ENCODE data around the gene HHAT.
A peak's percentile ranks its signal among the peaks of the same experiment; 100 is the strongest.
"Not testable (repeated sequence)": the region's sequence is repeated elsewhere in the genome, so short reads cannot be mapped to it uniquely, and the experiment has no call there.

The HHAT gene

DNA sequence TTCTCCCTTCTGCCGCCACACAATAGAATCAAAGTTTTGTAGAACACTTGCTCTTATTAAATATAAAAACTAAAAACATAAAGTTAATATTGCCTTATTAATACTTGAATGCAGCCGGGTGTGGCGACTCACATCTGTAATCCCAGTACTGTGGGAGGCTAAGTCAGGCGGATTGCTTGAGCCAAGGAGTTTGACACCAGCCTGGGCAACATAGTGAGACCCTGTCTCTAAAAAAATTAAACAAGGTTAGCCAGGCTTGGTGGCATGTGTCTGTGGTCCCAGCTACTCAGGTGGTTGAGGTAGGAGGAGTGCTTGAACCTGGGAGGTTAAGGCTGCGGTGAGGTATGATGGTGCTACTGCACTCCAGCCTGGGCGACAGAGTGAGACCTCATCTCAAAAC lies 13.2 kb upstream of the HHAT start:
- DNase-seq: peak; percentile 20

- peak; percentile 68 for DNase-seq
Measured at GRCh38 chr1:210321131-210321530, 7.6 kb upstream of the HHAT start.

GRCh38 chr1:210321552-210321951 lies 7.2 kb upstream of the HHAT start:
- peak; percentile 88 for DNase-seq

DNA sequence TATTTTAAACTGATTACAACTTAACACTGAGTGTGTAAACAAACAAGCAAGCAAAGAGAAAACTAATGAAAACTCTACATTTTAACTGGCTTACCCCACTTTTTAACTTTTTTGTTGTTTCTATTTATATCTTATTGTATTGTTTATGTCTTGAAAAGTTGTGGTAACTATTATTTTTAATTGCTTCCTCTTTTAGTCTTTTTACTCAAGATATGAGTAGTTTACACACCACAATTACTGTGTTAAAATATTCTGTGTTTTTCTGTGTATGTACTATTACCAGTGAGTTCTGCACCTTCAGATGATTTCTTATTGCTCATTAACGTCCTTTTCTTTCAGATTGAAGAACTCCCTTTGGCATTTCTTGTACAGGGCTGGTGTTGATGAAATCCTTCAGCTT lies 4.7 kb upstream of the HHAT start:
- no peak for DNase-seq

DNA sequence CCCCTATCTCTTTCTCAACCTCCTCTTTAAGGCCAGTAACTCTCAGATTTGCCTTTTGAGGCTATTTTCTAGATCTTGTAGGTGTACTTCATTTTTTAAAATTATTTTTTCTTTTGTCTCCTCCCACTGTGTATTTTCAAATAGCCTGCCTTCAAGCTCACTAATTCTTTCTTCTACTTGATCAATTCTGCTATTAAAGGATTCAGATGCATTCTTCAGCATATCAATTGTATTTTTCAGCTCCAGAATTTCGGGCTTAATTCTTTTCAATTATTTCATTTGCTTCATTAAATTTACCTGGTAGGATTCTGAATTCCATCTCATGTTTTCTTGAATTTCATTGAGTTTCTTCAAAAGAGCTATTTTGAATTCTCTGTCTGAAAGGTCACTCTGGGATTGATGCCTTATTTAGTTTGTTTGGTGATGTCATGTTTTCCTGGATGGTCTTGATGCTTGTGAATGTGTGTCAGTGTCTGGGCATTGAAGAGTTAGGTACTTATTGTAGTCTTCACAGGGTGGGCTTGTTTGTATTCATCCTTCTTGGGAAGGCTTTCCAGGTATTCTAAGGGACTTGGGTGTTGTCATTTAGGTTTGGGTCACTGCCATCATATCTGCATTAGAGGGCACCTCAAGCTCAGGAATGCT lies 3.6 kb upstream of the HHAT start:
- no peak for DNase-seq

GRCh38 chr1:210328032-210328745 lies 513 bp upstream of the HHAT start:
- DNase-seq: no peak

DNA sequence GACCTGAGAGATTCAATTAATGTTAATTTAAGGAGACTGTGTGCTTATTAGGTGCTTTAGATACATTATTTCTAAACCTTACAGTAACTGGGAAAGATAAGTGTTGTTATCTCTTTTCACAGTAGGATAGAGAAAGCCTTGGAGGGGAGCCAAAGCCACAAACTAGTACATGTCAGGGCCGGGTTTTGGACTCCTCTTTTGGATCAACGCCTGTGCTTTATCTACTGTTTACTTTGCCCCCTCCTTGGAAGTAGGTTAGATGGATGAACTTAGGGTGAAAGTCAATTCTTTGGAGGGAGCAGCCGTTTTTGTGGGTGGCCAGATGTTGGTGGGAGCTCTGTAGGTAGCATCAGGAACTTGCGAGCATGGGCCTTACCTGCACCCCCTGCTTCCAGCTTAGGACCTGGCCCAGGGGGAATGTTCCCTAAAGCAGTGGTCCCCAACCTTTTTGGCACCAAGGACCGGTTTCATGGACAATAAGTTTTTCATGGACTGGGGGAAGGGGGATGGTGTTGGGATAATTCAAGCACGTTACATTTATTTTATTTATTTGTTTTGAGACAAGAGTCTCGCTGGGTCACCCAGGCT lies 1.7 kb downstream of the HHAT start:
- no peak for DNase-seq

DNA sequence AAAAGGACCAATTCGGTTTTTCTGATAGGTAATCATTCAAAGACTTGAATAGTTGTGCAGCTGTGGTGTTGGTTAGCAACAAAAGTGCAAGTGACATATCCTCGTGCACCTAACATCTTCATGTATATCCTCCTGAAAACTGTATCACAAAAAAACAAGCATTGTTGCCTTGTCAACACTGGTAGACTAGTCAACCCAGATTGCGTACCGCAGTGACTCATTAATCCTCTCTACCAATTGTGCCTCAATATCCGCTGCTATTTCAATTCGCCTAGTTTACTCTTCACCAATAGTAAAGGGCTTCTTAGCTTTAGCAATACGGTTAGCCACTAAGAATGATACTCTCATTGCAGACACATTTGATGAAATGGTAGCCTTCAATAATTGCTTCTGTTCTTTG lies 3.5 kb downstream of the HHAT start:
- DNase-seq: no peak

DNA sequence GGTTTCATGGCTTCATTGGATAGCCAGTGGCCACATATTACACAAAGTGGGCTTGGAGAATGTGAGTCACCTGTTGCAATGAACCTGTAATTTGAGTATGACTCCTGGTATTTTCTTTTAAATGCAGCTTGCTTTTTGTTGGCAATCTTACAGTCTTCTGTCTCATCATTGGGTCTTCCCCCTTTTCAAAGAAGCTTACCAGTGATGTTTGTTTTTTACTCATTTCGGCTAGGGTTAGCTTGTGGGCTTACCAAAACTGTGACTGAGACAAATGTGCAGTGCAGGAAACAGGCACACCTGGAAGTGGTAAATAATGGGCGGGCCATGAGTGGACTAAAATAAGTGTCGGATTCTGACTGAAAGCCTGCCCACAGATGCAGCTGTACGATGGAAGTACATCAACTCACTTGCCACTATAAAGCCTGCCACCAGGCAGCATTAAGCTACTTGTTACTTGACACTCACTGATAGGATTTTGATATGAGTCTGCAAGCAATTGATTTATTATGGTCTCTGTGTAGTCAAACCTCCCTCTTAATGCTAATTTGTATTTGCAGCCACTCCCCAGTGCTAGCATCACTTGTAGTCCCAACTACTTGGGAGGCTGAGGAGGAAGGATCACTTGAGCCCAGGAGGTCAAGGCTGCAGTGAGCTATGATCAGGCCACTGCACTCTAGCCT lies 4.2 kb downstream of the HHAT start:
- no peak for DNase-seq

GRCh38 chr1:210335001-210335400 lies 6.3 kb downstream of the HHAT start:
- DNase-seq: no peak

DNA sequence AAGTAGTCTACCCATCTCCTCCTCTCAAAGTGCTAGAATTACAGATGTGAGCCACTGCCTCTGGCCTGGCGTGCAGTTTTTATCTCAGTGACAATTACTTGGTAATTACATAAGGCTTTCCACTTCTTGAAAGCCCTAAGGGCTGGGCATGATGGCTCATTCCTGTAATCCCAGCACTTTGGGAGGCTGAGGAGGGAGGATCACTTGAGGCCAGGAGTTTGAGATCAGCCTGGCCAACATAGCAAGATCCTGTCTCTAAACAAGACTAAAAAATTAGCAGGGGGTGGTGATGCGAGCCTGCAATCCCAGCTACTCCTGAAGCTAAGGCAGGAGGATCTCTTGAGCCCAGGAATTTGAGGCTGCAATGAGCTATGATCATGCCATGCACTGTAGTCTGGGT lies 7.7 kb downstream of the HHAT start:
- no peak for DNase-seq

DNA sequence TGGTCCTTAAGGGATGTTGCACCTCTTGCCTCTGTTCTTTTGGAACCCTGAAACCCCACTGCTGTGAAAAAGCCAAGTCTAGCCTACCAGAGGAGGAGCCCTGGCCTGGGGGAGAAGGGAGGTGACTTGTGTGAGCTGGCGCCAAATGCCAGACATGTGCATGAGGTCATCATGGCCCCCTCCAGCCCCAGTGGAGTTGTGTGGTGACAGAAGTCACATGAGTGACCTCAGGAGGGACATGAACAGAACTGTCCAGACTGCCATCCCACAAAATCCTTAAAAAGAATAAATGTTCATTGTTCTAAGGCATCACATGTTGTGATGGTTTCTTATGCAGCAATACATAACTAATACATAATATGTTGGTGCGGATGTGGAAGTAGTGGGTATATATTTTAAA lies 10.8 kb downstream of the HHAT start:
- DNase-seq: no peak

- no peak for DNase-seq
Measured at GRCh38 chr1:210340311-210340710, 11.6 kb downstream of the HHAT start.

GRCh38 chr1:210340841-210341240 lies 12.1 kb downstream of the HHAT start:
- no peak for DNase-seq

DNA sequence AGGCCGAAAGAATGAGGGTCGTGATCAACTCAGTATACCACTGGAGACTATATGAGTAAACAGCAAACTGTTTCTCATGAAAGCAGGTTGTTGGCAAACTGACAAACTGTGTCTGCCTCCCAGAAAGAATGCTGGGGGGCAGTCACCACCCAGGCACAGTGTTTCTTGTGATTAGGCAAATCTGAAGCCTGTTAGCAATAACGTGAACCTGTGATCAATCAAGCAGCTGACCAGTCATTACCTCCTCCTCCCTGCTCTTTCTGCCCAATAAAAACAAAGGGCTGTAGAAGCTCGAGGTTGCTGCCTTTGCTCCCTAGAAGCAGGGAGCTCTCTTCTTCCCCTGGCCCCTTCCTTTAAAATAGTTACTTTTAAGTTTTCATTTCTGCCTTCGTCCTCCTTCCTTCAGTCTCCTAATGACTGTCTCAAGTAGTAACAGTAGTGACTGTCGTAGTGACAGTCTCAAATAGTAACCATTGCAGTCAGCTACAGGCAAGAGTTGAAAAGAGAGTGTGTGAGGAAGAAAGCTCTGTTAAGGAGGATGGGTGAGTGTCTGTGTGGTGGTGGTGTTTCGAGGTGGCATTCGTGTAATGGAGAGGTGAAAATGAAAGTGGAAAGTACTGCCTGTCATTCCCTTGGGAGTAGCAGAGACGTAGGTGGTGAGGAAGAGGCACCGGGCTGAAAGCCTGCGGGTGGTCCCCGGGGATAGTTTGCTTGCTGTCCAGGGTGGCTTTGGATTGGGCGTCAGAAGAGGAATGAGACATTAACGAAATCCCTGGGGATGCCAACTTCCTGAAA lies 14.5 kb downstream of the HHAT start:
- no peak for DNase-seq

DNA sequence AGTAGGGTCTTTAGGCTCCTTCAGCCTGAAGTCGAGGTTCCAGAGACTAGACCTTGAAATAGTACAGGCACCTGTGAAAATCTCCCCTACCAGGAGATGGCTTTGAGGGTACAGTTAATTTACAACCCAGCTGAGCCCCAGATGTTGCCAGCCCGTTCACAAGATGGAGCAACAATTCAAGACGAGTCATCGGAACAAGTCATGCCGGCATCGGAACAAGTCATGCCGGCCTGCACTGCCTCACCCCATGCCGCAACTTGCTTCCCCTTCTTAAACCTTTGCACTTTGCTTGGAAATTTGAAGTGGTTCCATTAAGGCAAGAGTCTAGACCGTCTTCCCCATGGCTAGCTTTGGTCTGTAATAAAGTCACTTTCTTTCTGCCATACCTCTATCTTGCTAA lies 16.0 kb downstream of the HHAT start:
- DNase-seq: no peak

- DNase-seq: no peak
Measured at GRCh38 chr1:210347112-210347511, 18.4 kb downstream of the HHAT start.

DNA sequence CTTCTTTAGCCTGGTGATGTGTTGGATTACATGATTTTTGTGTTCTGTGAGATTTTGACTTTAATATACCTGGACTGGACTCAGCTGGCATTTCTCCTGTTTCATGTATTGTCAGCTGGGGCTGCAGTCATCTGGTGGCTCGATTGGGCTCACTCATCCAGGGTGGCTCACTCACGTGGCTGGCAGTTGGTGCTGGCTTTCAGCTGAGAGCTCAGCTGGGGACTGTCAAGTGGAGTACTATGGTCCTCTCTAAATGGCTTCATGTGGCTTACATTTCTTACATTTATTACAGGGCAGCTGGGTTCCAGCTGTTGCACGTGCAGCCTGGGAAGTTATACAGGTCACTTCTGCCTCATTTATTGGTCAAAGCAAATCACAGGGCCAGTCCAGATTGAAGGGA lies 22.8 kb downstream of the HHAT start:
- no peak for DNase-seq

GRCh38 chr1:210352575-210352974 lies 23.9 kb downstream of the HHAT start:
- DNase-seq: no peak

- DNase-seq: not testable (repeated sequence)
Measured at GRCh38 chr1:210354305-210354704, 25.6 kb downstream of the HHAT start.

DNA sequence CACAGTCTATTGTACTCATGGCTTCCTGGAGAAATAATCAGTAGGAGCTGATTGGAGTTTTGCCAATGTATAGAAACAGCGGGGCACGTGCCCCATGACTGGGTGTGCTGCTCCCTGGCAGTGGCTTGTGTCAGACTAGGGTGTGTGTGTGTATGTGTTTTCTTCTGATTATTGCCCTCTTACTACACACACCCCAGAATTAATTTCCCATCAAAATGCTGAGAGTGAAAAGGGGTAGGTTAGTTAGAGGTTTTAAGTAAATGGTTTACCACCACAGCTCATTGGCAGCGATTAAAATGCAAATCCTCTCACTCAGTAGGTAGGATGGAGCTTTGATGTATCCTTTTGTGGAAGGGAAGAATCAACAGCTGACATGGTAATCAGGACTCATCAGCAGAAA lies 29.9 kb downstream of the HHAT start:
- DNase-seq: no peak

- no peak for DNase-seq
Measured at GRCh38 chr1:210359255-210359654, 30.6 kb downstream of the HHAT start.

GRCh38 chr1:210360852-210361477 lies 32.3 kb downstream of the HHAT start:
- DNase-seq: no peak

All from islet precursor cell (in vitro differentiated cells).